Mucosa of stomach (tissue), 1 donor: ENCODE results near the gene SCAI.
"Not testable (repeated sequence)": the region's sequence is repeated elsewhere in the genome, so short reads cannot be mapped to it uniquely, and the experiment has no call there.

Source experiments
- H3K27me3 ChIP-seq: one replicate; pipeline ENCODE4 v1.7.0; 2013; ENCODE audit warnings: mild to moderate bottlenecking, low read length; ENCODE audit not compliant: control insufficient read depth, insufficient read depth
- H3K36me3 ChIP-seq: one replicate; pipeline ENCODE4 v1.7.0; 2013; ENCODE audit warnings: low read length; ENCODE audit not compliant: control insufficient read depth, insufficient read depth
- H3K4me1 ChIP-seq: one replicate; pipeline ENCODE4 v1.7.0; 2013; ENCODE audit warnings: mild to moderate bottlenecking, low read length; ENCODE audit not compliant: control insufficient read depth, insufficient read depth
- H3K4me3 ChIP-seq: one replicate; pipeline ENCODE4 v1.7.0; 2013; ENCODE audit warnings: low read length
- H3K9ac ChIP-seq: one replicate; pipeline ENCODE4 v1.7.0; 2013; ENCODE audit warnings: mild to moderate bottlenecking, low read length, moderate library complexity
- H3K9me3 ChIP-seq: one replicate; pipeline ENCODE4 v1.7.0; 2013; ENCODE audit warnings: mild to moderate bottlenecking, low read length, moderate library complexity; ENCODE audit not compliant: control insufficient read depth
- donor health status: Pancreatic carcinoma.

SCAI gene

GRCh38 chr9:125119643-125120286 is 23.6 kb downstream of the SCAI start:
- Histone ChIP-seq H3K36me3 (no peaks in the 10 kb centered on the region), H3K9me3 (no peaks in the 10 kb centered on the region), H3K27me3 (no peaks in the 10 kb centered on the region), H3K4me3 (no peak overlapping the region), H3K9ac (no peak overlapping the region), H3K4me1 (no peaks in the 10 kb centered on the region)

- not testable (repeated sequence) for H3K36me3 ChIP-seq, H3K4me3 ChIP-seq, H3K4me1 ChIP-seq, H3K9me3 ChIP-seq, H3K9ac ChIP-seq, H3K27me3 ChIP-seq
Measured at GRCh38 chr9:125118696-125119095, 24.6 kb downstream of the SCAI start.

- not testable (repeated sequence) for H3K27me3 ChIP-seq, H3K4me1 ChIP-seq, H3K4me3 ChIP-seq, H3K9me3 ChIP-seq, H3K36me3 ChIP-seq, H3K9ac ChIP-seq
Measured at GRCh38 chr9:125114503-125114902, 28.8 kb downstream of the SCAI start.

- H3K9me3 ChIP-seq = no peaks in the 10 kb centered on the region
- H3K36me3 ChIP-seq = no peaks in the 10 kb centered on the region
- no peak overlapping the region for H3K9ac ChIP-seq
- no peaks in the 10 kb centered on the region for H3K27me3 ChIP-seq
- H3K4me3 ChIP-seq = no peak overlapping the region
- no peaks in the 10 kb centered on the region for H3K4me1 ChIP-seq
Measured at GRCh38 chr9:125110464-125110863, 32.9 kb downstream of the SCAI start.

- H3K4me1 ChIP-seq, H3K36me3 ChIP-seq, H3K9ac ChIP-seq, H3K9me3 ChIP-seq, H3K27me3 ChIP-seq, H3K4me3 ChIP-seq: not testable (repeated sequence)
Measured at GRCh38 chr9:125108541-125108940, 34.8 kb downstream of the SCAI start.

DNA sequence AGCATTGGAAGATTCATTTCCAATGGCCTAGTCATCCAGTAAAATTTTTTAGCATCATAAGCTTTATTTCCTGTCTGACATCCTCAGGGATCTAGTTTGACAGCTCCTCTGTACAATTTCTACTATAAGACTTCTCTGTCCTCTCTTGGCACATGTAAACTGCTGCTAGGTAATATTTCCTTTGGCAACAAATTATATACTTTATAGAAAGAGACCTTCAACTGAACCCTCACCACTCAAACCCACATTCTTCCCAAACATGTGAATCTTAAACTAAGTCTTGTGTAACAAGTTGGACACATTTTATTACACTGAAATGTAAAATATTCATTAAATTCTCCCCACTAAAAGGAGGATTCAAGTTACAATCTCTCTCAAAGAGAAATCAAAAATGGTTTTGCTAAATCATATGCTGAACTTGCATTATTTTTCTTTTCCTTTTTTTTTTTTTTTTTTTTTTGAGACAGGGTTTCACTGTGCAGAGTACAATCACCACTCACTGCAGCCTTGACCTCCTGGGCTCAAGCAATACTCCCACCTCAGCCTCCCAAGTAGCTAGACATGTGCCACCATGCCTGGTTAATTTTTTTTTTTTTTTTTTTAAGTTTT is 36.9 kb downstream of the SCAI start:
- H3K4me1 ChIP-seq = no peaks in the 10 kb centered on the region

GRCh38 chr9:125103770-125104460 is 39.4 kb downstream of the SCAI start:
- Histone ChIP-seq H3K9me3 (no peaks in the 10 kb centered on the region), H3K4me1 (no peaks in the 10 kb centered on the region), H3K4me3 (no peak overlapping the region), H3K9ac (no peak overlapping the region), H3K27me3 (no peaks in the 10 kb centered on the region), H3K36me3 (no peaks in the 10 kb centered on the region)

More for the DNA sequence above, 36.9 kb downstream of the SCAI start:
- no peaks in the 10 kb centered on the region for H3K9me3 ChIP-seq
- H3K27me3 ChIP-seq = no peaks in the 10 kb centered on the region
- H3K9ac ChIP-seq = no peak overlapping the region
- H3K36me3 ChIP-seq = no peaks in the 10 kb centered on the region
- no peak overlapping the region for H3K4me3 ChIP-seq

- no peaks in the 10 kb centered on the region for H3K36me3 ChIP-seq
- no peaks in the 10 kb centered on the region for H3K9me3 ChIP-seq
- no peaks in the 10 kb centered on the region for H3K4me1 ChIP-seq
- H3K27me3 ChIP-seq = no peaks in the 10 kb centered on the region
- H3K4me3 ChIP-seq = no peak overlapping the region
- H3K9ac ChIP-seq = no peak overlapping the region
Measured at GRCh38 chr9:125103021-125103420, 40.3 kb downstream of the SCAI start.

GRCh38 chr9:125100822-125101221 is 42.5 kb downstream of the SCAI start:
- Histone ChIP-seq H3K4me1 (no peaks in the 10 kb centered on the region), H3K9me3 (no peaks in the 10 kb centered on the region), H3K27me3 (no peaks in the 10 kb centered on the region), H3K36me3 (no peaks in the 10 kb centered on the region), H3K9ac (no peak overlapping the region), H3K4me3 (no peak overlapping the region)

- Histone ChIP-seq H3K27me3 (no peaks in the 10 kb centered on the region), H3K9me3 (no peaks in the 10 kb centered on the region), H3K4me1 (no peaks in the 10 kb centered on the region), H3K4me3 (no peak overlapping the region), H3K9ac (no peak overlapping the region), H3K36me3 (no peaks in the 10 kb centered on the region)
Measured at GRCh38 chr9:125099816-125100215, 43.5 kb downstream of the SCAI start.

DNA sequence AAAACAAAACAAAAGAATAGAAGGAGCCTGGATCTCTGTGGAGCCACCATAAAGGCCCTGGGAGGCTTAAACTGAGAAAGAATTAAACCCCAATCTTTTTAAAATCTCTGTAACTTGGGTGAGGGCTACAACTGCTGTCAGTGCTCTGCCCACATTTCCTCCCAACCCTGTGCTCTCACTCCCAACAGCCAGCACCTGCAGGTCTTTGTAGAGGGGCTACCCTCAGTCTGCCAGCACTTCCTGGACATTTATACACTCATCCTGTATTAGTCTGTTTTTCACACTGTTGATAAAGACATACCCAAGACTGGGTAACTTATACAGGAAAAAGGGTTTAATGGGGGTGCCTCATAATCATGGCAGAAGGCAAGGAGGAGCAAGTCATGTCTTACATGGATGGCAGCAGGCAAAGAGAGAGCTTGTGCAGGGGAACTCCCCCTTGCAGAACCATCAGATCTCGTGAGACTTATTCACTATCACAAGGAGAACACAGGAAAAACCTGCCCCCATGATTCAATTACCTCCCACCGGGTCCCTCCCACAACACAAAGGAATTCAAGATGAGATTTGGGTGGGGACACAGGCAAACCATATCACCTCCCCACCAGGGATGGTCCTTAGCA is 47.4 kb downstream of the SCAI start:
- H3K4me1 ChIP-seq = no peaks in the 10 kb centered on the region
- no peak overlapping the region for H3K9ac ChIP-seq
- no peaks in the 10 kb centered on the region for H3K27me3 ChIP-seq
- H3K9me3 ChIP-seq = no peaks in the 10 kb centered on the region
- H3K36me3 ChIP-seq = no peaks in the 10 kb centered on the region
- H3K4me3 ChIP-seq = no peak overlapping the region

GRCh38 chr9:125091121-125091520 is 52.2 kb downstream of the SCAI start:
- Histone ChIP-seq H3K4me3 (no peak overlapping the region), H3K36me3 (no peaks in the 10 kb centered on the region), H3K9ac (no peak overlapping the region), H3K9me3 (no peaks in the 10 kb centered on the region), H3K4me1 (no peaks in the 10 kb centered on the region), H3K27me3 (no peaks in the 10 kb centered on the region)
